GM21619 (cell line): ENCODE data around the gene JAG1.

Experiments used
- ATAC-seq: cut with Tn5 transposase; IDR thresholded peaks from one replicate; pipeline ENCODE4 v1.9.1; 2021; ENCODE audit not compliant: unreplicated experiment

The JAG1 gene

GRCh38 chr20:10654630-10655029 is 19.2 kb downstream of the JAG1 start:
- ATAC-seq: peak; percentile 76

DNA sequence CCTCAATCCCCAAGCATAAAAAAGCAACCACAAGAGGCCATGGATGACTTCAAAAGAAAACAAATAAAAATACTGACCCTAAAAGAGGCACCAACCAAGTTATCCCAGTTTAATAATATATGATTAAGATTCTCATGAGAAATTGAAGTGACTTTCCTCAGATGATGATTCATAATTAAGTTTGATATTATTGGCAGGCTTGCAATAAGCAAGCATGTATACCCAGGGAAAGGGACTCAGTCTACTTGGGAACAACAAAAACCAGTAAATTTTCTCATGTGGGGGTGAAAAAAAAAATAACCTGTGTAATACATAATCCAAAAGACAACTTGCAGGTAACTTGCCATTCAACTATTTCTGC is 19.6 kb downstream of the JAG1 start:
- no peak for ATAC-seq

- ATAC-seq: no peak
Observed at GRCh38 chr20:10653599-10654249, 20.1 kb downstream of the JAG1 start.

DNA sequence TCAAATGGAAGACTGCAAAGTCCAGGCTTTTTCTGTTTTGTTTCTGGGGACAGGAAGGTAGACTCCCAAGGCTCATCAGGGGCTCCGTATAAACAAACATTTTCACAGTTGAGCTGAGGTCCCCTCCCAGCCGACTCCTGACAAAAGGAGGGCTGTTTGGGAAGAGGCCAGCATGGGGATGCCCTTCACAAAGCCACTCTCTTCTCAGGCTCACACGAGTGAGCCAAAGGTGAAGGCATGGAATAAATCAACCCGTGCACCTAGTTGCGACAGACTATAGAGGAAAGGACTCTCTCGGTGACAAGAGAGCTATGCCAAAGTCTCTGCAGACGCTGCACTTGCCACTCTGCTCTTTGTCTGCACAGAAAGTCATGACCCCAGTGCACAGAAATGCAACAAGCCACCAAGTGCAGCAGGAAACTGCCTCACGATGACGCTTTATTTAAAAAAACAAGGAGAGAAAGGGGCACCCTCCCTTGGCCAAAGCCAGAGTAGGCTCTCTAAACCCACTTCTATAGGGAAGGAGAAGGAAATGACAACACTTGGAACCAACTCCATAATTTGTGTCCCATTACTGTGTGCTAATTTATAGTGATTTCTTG is 21.0 kb downstream of the JAG1 start:
- no peak for ATAC-seq

- ATAC-seq: no peak
Observed at GRCh38 chr20:10652185-10652584, 21.6 kb downstream of the JAG1 start.

- no peak for ATAC-seq
Observed at GRCh38 chr20:10651227-10651990, 22.4 kb downstream of the JAG1 start.

GRCh38 chr20:10649797-10650160 is 24.0 kb downstream of the JAG1 start:
- ATAC-seq: no peak

DNA sequence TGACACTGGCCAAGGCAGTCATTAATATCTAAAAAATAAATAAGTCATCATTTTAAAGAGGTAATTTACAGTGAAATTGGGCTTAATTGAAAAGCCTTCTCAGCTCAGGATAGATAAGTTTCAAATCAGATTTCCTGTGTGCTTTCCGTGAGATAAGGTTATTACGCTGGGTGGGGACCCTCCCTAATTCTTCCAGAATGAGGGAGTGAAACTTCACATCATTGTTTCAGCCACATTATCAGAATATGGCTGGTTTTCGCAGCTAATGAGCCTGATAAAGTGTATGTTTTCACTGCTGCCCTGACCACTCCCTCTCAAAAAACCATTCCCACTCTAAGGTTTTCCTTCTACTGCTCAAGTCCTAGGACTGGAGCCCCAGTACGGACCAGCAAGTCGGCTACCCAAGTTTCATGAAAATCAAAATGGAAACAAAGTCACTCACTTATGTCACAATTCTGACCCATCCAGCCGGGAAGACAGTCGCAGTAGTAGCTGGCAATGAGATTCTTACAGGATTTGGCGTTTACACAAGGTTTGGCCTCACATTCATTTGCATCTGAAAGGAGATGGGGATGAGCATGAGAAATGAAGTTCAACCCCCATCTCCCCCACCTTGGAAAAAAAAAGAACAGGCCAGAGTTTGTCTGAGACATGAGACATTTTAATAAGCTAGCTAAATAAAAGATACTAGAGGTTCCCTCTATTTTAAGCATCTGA is 24.6 kb downstream of the JAG1 start:
- no peak for ATAC-seq

DNA sequence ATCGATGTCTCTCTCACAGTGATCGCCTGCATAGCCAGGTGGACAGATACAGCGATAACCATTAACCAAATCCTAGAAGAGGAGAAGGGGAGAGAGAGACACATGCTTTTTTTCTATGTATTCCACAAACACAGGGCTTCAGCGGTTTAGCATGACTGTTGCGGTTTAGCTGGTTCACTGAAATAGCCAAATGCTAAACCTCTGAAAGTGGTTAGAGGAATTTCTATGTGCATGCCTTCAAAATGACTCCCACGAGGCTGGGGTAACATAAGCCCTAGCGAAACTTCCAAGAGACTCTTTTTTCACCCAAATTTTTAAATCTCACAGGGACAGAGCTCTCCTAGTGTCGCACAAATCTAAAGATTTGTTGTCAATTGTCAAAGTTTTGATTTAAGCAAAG is 25.1 kb downstream of the JAG1 start:
- no peak for ATAC-seq

DNA sequence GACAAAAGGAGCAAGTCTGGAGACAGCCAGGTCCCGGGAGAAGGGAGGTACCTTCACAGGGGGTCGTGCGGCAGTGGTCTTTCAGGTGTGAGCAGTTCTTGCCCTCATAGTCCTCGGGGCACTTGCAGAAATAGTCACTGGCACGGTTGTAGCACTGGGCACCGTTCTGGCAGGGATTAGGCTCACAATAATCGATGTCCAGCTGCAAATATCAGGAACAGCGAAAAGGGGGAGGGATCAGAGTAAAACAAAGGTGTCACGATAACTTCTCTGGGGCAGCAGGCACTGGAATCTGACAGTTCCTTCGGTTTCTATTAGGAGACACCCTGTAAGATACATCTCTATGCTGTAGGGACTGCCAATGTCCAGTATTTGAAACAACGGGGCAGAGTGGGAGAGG is 25.9 kb downstream of the JAG1 start:
- no peak for ATAC-seq

- ATAC-seq: no peak
Observed at GRCh38 chr20:10647471-10647870, 26.3 kb downstream of the JAG1 start.

DNA sequence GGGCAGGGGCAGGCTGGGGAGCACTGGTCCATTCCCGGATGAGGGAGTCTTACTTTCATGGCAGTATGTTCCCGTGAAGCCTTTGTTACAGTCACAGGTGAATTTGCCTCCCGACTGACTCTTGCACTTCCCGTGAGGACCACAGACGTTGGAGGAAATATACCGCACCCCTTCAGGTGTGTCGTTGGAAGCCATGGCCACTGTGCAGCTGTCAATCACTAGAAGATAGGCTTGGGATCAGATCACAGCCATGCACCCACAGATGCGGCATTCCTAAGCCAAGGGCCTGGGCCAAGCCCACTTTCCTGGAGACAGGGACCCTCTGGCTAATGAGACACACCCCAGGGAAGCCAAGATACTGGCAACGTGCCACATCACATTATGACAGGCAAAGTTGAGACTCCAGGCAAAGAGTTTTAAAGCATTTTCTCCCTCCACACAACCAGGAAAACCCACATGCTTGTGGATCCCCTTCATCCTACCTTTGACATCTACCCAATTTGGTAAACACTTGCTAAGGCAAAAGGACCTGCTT is 26.8 kb downstream of the JAG1 start:
- no peak for ATAC-seq

DNA sequence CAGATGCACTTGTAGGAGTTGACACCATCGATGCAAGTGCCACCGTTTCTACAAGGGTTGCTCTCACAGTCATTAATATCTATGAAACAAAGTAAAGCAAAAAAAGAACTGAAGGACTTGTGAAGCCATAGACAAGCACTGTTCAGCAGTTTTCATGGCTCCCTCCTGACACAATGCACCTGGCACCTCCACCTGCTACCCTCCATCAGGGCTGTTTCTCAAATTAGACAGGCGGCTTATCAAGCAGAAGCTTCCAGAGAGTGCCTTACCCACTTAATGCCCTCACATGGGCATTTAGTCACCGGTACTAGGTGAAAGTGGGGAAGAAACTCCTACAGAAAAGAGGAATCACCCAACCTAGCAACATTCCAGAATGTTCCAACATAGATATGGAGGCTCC is 27.8 kb downstream of the JAG1 start:
- ATAC-seq: no peak

DNA sequence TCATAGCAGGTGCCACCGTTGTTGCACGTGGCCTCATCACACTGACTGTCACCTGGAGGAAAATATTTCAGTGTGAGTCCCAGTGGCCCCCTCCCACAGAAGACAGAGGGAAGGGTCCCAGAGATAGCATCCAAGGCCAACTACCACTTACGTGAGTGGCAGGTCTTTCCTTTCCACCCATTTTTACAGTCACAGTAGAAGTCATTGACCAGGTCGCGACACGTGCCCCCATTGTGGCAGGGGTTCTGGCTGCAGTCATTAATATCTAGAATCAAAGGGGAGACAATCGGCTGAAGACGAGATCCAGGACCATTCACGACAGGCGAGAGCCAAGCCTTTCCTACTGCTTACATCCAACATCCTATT is 28.6 kb downstream of the JAG1 start:
- ATAC-seq: no peak

DNA sequence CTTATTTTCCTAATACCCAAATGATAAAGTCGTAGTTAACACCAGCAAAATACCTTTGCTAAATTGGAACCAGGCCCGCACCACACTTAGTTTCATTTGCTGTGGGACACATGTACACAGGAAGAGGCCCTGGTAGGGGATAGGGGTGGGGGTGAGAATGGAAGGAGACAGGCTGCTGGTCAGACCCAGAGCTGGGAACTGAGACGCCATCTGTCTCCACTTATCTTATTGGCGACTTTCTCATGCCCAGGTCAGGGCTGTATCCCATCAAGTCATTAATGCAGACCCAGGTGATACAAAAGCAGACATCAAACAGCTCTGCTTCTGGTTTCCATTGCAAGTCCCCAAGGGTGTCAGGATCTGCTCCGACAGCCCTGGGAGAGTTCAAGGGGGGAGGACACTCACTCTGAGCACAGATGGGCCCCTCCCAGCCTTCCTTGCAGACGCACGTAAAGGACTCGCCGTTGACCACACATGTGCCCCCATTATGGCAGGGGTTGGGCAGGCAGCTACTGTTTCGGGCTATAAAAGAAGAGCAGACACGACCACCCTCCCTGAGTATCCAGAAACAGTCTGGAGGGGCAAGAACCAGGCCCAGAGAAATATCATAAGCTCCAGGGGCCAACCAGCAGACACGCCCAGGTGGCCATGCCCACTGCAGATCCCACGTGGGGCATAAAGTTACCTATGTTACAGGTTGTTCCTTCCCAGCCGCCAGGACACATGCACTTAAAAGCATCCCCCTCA is 29.2 kb downstream of the JAG1 start:
- ATAC-seq: peak; percentile 71

- ATAC-seq: no peak
Observed at GRCh38 chr20:10643560-10643873, 30.3 kb downstream of the JAG1 start.

GRCh38 chr20:10642856-10643559 is 30.8 kb downstream of the JAG1 start:
- ATAC-seq: no peak

GRCh38 chr20:10641893-10642292 is 31.9 kb downstream of the JAG1 start:
- ATAC-seq: no peak

DNA sequence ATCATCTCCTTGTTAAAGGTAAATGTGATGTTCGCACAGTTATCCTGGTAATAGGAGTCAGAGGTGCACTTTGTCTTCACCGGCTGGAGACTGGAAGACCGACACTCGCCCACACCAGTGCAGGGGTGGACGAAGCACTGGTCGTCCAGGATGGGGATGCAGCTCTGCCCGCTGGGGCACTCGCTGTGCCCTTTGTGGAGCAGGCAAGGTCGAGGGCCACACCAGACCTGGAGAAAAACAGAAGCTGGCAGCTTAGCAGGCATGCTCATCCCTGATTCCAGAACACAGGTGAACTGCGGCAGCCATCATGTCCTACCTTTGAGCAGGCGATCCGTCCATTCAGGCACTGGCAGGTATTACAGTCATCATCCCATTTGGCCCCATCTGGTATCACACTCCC is 32.3 kb downstream of the JAG1 start:
- no peak for ATAC-seq

DNA sequence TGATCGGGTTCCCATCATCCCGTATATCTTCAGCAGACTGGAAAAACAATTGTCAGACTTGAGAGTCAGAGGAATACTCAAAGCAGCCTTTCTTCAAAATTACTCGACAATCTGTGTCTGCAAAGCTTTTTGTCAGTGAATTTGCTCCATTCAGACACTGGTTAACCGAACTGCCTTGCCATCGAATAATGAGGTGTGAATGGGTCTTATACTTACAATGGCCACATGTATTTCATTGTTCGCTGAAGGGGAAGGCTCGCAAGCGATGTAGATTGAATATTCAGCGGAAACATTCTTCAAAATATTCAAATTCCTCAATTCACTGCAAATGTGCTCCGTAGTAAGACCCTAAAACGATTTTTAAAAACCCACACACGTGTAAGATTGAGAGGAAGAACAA is 32.9 kb downstream of the JAG1 start:
- no peak for ATAC-seq
